GM18870 (cell line): ENCODE data around the gene KAT14.
"Not testable (repeated sequence)": the region's sequence is repeated elsewhere in the genome, so short reads cannot be mapped to it uniquely, and the experiment has no call there.

Source experiments
- ATAC-seq: cut with Tn5 transposase; IDR thresholded peaks from one replicate; pipeline ENCODE4 v1.9.1; 2021; ENCODE audit warnings: moderate library complexity; ENCODE audit not compliant: unreplicated experiment

Gene KAT14

DNA sequence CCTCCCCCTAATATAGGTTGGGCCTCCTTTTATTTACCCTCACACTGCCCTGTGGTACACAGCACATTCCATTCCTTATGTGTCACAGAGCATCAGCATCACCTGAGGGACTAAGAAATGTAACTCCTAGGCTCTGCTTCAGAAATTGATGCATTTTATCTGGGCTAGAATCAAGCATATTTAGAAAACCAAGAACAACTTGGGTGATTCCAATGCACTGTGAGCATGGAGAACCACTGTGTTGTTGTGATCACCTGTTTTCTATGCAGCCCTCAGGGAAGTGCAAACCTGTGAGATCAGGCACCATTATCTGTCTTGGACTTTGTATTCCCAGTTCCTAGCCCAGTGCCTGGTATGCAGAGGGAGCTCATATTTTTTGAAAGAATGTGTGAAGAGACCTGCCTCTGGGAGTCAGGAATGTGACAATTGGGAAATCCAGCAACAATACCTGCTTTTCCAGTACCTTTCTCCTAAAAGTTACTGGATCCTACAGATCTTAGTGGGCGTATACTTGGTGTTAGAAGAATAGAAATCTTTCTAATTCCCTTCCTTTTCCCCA is 7.0 kb downstream of the KAT14 start:
- no peak for ATAC-seq

DNA sequence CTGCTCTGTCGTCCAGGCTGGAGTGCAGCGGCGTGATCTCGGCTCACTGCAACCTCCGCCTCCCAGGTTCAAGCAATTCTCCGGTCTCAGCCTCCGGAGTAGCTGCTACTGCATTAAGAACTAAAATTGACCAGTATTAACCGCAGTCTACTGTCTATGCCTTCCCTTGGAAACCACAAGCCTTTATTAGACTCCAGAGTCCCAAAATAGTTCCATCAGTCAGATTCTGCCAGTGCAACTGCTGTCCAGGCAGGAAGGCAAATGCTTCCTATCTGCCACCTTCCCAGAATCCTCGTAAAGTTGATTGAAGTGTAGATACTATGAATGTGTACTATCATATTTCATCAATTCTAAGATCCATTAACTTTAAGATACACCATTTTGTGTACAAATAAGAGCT is 16.7 kb downstream of the KAT14 start:
- ATAC-seq = no peak

DNA sequence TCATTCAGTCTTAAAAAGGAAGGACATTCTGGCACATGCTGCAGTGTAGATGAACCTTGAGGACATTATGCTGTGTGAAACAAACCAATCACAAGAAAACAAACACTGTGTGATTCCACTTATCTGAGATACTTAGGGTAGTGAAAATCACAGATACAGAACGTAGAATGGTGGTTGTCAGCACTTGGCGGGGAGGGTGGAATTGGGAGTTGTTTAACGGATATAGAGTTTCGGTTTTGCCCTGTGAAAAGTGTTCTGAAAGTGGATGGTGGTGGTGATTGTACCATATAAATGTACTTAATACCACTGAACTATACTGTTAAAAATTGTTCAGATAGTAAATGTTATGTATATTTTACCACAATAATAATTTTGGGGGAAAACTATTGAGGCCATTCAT is 18.4 kb downstream of the KAT14 start:
- ATAC-seq = no peak

DNA sequence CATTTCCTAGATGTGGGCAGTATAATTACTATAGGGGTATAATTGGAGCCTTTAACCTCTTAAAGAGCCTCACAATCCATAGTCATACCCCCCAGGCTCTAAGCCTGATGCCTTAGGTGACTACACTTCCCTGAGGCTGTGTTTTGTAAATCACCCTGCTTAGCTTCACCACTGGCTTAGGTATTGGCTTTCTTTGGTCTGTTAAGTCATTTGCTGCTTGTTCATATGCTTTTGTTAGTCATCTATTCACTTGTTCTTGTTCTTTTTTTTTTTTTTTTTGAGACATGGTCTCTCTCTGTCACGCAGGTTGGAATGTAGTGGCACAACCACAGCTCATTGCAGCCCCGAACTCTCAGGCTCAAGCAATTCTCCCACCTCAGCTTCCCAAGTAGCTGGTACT is 26.7 kb downstream of the KAT14 start:
- ATAC-seq = no peak

DNA sequence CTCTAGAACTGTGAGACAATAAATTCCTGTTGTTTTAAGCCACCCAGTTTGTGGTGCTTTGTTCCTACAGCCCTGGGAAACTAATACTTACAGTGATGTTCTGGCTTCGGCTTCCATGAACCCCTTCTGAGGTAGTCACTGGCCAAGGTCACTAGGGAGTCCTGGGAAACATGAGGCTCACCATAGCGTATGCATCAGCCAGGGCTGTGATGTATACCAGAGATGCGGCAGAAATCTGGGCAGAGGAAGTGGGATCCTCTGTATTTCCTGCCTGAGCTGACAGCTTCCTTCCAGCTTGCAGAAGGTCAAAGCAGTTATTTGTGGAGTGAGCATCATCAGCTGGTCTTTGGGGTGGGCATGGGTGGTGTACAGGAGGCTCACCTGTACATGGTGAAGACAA is 27.9 kb downstream of the KAT14 start:
- ATAC-seq = no peak

DNA sequence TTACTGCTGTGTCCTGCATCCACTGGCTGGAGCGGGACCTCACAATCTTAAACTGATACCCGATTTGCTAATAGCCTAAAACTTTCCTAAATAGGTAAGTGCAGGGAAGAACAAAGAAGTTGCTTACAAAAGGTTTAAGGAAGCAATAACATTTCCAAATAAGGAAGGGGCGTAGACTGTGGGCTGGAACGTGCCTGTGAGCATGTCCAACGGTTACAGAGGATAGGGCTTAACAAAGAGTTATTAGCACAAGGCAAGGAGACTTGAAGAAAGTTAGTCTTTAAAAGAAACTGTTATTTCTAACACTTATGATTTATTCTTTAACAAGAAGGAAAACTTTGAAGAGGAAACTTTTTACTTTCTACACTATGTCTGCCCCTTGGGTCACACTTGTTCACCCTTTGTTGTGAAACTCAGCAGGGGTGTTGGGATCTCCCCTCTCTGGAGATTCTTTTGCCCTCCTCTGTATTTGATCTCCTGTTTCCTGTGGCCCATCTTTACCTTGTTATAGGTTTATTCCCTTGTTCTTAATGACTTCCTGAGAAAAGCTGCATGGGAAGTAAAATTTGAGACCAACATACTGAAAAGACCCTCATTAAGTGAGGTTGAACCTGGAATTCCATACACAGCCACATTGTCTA is 28.7 kb downstream of the KAT14 start:
- ATAC-seq = no peak

DNA sequence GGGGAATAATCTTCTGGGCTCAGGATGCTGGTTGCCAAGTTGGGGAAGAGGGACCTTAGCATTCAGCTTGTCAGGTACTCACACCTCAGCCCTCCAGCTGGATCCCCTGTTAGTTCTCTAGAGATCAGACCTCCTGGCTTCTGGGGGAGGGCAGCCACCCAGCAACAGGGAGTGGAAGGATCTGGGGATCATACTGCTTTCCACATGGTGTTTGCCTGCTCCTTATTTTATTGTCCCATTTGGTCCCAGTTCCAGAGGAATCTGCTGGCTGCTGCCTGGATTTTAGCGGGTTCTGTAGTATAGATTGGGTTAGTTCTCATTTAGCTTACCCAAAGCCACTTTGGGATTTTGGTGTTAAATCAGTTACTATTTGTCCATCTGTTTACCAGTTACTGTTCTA is 29.3 kb downstream of the KAT14 start:
- ATAC-seq = no peak

DNA sequence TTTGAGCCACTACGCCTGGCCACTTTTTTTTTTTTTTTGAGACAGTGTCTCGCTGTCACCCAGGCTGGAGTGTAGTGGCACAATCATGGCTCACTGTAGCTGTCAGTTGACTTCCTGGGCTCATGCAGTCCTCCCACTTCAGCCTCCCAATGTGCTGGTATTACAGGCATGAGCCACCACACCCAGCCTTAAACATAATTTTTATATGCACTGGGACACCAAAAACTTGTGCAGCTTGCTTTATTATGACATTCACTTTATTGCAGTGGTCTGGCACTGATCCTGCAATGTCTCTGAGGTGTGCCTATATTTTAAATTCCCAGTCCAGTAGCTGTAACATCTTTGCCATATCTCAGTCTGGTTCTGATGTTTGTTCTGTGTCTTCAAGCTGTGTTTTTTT is 34.7 kb downstream of the KAT14 start:
- no peak for ATAC-seq

DNA sequence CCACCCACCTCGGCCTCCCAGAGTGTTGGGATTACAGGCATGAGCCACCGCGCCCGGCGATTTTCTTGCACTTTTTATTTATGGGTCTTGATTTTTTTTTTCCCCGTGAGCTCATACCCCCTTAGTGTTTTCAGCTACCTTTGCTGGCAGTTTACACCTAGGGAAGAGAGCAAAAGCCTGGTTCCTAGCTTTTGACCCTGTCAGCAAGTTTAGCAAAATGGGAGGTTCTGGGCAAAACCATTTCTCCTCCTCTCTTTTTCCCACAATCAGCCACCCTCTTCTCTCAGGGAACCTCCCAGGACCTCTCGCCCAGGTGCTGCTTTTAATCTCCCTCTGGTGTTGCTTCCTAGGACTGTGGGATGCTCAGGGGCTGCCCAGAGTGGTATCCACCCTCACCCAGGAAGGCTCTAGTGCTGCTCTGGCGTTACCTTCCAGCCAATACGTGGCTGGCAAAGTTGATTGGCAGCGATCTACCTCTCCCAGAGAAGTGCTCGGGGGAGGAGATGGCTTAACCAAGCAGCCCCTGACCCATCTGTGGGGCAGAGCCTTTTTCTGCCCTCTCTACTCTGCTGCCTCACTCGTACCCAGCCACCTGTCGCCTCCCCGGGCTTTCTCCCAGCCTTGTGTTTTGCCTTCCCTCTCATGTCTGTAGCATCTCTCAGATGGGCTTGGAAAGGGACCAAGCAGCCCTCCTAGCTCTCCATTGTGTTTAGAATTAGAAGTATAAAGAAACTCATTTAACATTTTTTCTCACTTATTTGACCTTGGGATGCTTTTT is 37.4 kb downstream of the KAT14 start:
- no peak for ATAC-seq

DNA sequence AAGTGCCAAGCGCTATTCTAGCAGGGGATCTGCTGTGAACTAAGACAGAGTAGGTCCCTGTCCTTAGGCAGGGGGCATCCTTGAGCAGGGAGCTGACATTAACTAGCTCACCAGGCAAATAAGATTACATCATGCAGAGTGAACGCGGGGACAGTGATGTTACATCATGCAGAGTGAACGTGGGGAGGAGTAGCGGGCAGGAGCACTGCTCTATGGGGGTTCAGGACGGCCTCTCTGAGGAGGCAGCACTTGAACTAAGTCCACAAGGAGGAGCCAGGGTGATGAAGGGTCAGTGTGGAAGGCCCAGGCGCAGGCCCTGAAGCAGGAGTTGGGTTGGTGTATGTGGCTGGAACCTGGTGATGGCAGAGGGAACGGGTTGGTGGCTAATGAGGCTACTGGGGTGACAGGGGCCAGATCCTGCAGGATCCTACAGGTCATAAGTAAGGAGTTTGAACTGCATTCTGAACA is 38.7 kb downstream of the KAT14 start:
- ATAC-seq = no peak

DNA sequence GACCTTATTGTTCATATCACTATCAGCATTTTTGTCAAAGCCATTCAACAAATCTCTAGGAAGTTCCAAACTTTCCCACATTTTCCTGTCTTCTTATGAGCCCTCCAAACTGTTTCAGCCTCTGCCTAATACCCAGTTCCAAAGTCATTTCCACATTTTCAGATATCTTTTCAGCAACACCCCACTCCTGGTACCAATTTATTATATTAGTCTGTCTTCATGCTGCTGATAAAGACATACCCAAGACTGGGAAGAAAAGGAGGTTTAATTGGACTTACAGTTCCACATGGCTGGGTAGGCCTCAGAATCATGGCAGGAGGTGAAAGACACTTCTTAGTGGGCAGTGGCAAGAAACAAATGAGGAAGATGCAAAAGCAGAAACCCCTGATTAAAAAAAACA is 42.7 kb downstream of the KAT14 start:
- not testable (repeated sequence) for ATAC-seq

DNA sequence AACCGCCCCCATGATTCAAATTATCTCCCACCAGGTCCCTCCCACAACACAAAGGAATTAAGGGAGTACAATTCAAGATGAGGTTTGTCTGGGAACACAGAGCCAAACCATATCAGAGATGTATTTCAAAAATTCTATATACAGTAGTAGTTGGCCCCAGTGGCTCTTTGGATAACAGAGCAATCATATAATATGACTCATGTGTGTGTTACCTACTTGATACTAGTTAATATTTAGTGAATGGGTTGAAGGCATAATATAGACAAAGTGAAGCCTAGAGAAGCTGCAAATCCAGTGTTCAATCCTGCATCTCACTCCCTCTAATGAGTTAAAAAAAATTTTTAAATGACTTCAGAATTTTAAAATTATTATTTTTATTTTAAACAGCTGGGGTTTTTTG is 43.2 kb downstream of the KAT14 start:
- no peak for ATAC-seq

DNA sequence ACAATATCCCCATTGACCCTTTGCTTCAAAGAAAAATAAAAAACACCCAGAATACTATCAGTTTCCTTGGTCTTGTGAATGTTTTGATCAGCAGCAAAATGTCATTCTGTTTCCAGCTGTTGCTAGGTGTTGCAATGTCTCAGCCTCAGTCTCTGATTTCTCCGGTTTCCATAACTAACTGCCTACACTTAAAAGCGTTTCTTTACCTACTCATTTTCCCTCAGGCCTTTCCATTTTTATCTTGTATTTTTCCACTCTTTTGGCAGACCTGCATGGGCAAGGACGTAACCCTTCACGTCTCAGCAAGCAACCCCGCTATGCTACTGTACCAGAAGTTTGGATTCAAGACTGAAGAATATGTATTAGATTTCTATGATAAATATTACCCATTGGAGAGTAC is 49.4 kb downstream of the KAT14 start:
- ATAC-seq = no peak

DNA sequence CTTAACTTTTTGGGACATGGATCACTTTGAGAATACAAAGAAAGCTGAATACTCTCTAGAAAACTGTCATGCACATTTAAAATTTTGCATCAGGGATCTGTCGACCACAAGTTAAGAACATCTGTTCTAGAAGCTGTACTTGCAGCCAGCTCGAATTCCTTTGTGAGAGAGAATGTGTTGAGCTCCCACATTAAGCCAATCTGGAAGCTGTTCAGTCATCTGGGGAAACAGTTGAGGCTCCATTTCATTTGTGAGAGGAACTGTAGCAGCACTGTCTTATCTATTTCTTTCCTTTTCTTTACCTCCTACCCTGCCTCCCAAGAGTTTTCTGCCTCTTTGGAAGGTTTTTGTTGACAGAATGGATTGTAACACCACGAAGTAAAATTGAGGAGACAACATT is 50.8 kb downstream of the KAT14 start:
- no peak for ATAC-seq

DNA sequence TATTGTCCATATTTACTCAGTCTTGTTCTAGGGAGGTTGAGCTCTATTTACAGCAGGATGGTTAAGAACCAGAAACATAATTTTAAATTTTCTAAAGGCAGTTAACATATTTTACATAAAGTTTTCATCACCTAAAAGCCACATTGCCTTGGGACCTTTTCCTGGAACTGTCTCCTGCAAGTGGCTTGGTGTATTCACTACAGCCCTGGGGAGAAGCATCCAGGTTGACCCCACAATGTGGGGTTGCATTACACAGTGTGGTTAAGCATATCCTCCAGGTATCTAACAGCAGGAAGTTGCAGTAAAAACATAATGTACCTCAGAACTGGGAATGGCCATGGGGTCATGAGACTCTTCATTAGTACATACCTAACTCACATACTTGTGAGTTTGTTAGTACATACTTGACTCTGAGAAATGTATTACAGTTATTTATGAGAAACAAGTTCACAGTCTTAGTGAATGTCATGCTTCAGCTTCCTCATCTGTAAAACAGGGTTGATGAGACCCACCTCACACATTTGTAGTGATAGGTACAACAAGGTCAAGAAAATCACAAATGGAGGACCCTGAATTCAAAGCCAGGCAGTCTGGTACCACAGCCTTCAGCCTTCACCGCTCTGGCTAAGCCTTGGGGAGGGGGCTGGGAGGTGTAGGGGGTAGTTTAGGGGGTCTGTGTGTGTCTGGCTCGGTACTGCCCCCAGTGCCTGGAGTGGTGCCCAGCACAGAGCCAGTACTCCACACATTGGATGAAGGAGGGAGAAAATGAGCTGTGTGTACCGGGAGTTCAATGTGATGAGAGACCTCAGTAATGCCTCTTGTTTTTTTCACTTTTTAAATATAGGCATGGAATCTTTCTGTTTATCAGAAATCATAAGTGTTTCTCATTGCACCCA is 52.9 kb downstream of the KAT14 start:
- ATAC-seq = no peak

DNA sequence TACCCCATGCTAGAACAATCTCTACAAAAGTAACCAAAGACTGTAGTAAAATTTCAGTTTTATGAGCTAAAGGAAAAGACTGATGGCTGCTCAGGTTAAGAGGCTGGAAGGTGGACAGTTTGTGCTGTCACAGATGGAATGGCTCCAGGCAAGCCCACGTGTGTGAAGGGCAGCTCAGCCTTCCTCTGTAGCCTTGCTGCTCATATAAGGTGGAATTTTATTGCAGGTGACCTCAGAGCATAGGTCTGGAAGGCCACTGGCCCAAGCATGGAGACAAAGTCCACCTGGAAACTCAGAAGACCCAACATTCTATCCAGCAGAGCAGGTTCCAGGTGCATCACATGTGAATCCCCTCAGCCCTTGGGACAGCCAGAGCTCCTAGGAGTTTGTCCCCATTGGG is 53.6 kb downstream of the KAT14 start:
- no peak for ATAC-seq

DNA sequence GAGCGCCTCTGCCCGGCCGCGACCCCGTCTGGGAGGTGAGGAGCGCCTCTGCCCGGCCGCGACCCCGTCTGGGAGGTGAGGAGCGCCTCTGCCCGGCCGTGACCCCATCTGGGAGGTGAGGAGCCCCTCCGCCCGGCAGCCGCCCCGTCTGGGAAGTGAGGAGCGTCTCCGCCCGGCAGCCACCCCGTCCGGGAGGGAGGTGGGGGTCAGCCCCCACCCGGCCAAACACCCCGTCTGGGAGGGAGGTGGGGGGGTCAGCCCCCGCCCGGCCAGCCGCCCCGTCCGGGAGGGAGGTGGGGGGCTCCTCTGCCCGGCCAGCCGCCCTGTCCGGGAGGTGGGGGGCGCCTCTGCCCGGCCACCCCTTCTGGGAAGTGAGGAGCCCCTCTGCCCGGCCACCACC is 56.8 kb downstream of the KAT14 start:
- not testable (repeated sequence) for ATAC-seq

DNA sequence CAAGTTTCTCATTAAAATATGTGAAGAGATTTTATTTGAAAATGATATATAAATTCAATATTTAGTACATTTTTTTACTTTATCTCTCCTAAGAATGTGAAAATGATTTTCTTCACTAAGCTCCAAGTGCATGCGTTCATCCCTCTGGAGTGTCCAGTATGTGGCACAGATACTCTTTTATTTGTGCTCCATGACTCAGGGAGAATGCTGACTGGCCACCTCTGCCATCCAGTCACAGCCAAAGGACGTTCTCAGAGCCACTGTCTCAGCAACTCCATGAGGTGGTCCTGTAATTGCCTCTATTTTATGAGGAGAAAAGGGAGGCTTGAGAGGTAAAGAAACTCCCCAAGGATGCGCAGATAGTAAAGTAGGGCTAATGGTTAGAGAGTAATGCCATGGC is 58.3 kb downstream of the KAT14 start:
- no peak for ATAC-seq

DNA sequence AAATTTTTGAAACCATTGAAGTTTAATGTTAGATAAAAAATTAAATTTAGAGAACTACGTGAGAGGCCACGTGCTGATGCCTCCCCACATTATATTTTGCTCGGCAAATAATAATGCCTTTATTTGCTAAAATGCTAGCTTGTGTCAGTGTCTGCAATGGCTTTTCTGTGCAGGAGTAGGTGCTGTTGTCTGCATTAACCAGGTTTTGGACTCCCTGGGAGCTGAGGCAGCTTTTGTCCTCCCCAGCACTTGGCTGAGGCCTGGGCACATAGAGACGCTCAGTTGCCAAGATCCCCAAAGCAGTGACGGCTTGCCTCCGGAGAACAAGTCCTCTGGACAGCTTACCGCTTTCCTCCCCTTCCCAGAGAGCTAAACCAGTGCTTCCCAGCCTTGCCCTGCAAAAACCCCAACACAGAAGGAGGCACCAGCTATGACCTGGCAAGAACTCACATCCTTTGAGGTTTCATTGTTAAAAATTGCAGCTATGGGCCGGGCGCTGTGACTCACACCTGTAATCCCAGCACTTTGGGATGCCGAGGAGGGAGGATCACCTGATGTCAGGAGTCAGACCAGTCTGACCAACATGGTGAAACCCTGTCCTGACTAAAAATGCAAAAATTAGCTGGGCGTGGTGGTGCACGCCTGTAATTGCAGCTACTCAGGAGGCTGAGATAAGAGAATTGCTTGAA is 59.9 kb downstream of the KAT14 start:
- no peak for ATAC-seq

DNA sequence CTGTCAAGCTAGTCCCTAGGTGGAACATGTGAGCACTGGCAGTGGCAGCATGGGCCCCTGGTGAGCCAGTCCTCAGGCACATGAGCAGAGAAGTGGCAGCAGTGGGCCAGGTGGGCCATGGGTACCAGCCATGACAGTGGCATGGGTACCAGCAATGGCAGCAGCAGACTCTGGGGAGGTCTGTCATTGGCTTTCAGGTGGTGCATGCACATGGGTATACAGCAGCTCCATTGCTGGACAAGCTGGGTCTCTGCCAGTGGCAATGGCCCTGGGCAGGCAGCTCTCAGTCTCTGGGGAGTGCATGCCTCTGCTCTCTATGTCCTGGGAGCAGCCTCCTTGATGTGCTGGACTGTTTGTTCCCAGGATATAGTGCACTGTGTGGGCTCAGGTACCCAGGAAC is 65.3 kb downstream of the KAT14 start:
- ATAC-seq = no peak

DNA sequence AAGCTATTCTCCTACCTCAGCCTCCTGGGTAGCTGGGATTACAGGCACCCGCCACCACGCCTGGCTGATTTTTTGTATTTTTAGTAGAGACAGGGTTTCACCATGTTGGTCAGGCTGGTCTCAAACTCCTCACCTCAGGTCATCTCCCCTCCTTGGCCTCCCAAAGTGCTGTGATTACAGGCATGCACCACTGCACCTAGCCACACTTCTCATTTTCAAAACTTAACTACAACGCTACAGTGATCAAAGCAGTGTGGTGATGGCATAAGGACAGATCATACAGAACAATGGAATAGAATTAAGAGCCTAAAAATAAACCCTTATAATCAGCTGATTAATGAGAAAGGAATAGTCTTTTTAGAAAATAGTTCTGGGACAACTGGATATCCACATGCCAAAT is 66.0 kb downstream of the KAT14 start:
- ATAC-seq = not testable (repeated sequence)
